ENCODE results near the gene ADGRF5.

GRCh38 chr6:46918806-46919205 lies 2.9 kb downstream of the ADGRF5 start:
- TF ChIP-seq, protein P1, sequence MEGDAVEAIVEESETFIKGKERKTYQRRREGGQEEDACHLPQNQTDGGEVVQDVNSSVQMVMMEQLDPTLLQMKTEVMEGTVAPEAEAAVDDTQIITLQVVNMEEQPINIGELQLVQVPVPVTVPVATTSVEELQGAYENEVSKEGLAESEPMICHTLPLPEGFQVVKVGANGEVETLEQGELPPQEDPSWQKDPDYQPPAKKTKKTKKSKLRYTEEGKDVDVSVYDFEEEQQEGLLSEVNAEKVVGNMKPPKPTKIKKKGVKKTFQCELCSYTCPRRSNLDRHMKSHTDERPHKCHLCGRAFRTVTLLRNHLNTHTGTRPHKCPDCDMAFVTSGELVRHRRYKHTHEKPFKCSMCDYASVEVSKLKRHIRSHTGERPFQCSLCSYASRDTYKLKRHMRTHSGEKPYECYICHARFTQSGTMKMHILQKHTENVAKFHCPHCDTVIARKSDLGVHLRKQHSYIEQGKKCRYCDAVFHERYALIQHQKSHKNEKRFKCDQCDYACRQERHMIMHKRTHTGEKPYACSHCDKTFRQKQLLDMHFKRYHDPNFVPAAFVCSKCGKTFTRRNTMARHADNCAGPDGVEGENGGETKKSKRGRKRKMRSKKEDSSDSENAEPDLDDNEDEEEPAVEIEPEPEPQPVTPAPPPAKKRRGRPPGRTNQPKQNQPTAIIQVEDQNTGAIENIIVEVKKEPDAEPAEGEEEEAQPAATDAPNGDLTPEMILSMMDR (conservative IDR thresholded peaks at IDR 0.05; ENCODE audit: low read depth in 2 of 2), result no peak
- no peak for TF ChIP-seq POLR2AphosphoS5 (IDR thresholded peaks at IDR 0.05; ENCODE audit: low read depth)
- TF ChIP-seq, protein P2, sequence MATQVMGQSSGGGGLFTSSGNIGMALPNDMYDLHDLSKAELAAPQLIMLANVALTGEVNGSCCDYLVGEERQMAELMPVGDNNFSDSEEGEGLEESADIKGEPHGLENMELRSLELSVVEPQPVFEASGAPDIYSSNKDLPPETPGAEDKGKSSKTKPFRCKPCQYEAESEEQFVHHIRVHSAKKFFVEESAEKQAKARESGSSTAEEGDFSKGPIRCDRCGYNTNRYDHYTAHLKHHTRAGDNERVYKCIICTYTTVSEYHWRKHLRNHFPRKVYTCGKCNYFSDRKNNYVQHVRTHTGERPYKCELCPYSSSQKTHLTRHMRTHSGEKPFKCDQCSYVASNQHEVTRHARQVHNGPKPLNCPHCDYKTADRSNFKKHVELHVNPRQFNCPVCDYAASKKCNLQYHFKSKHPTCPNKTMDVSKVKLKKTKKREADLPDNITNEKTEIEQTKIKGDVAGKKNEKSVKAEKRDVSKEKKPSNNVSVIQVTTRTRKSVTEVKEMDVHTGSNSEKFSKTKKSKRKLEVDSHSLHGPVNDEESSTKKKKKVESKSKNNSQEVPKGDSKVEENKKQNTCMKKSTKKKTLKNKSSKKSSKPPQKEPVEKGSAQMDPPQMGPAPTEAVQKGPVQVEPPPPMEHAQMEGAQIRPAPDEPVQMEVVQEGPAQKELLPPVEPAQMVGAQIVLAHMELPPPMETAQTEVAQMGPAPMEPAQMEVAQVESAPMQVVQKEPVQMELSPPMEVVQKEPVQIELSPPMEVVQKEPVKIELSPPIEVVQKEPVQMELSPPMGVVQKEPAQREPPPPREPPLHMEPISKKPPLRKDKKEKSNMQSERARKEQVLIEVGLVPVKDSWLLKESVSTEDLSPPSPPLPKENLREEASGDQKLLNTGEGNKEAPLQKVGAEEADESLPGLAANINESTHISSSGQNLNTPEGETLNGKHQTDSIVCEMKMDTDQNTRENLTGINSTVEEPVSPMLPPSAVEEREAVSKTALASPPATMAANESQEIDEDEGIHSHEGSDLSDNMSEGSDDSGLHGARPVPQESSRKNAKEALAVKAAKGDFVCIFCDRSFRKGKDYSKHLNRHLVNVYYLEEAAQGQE (IDR thresholded peaks at IDR 0.05; ENCODE audit: unreplicated experiment), result no peak
- no peak for TF ChIP-seq CREB1 (CRISPR knock-in tag; IDR thresholded peaks at IDR 0.05; ENCODE audit: low read depth)
- no peak for TF ChIP-seq EZH2 (IDR thresholded peaks at IDR 0.05; ENCODE audit: low read depth, unreplicated experiment)
- no peak for TF ChIP-seq STAT1 (IDR thresholded peaks at IDR 0.05; ENCODE audit: unreplicated experiment)
- TF ChIP-seq, protein P3, sequence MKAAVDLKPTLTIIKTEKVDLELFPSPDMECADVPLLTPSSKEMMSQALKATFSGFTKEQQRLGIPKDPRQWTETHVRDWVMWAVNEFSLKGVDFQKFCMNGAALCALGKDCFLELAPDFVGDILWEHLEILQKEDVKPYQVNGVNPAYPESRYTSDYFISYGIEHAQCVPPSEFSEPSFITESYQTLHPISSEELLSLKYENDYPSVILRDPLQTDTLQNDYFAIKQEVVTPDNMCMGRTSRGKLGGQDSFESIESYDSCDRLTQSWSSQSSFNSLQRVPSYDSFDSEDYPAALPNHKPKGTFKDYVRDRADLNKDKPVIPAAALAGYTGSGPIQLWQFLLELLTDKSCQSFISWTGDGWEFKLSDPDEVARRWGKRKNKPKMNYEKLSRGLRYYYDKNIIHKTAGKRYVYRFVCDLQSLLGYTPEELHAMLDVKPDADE (IDR thresholded peaks at IDR 0.05), result no peak
- no peak for TF ChIP-seq JUNB (IDR thresholded peaks at IDR 0.05; ENCODE audit: unreplicated experiment)
- TF ChIP-seq, protein P4, sequence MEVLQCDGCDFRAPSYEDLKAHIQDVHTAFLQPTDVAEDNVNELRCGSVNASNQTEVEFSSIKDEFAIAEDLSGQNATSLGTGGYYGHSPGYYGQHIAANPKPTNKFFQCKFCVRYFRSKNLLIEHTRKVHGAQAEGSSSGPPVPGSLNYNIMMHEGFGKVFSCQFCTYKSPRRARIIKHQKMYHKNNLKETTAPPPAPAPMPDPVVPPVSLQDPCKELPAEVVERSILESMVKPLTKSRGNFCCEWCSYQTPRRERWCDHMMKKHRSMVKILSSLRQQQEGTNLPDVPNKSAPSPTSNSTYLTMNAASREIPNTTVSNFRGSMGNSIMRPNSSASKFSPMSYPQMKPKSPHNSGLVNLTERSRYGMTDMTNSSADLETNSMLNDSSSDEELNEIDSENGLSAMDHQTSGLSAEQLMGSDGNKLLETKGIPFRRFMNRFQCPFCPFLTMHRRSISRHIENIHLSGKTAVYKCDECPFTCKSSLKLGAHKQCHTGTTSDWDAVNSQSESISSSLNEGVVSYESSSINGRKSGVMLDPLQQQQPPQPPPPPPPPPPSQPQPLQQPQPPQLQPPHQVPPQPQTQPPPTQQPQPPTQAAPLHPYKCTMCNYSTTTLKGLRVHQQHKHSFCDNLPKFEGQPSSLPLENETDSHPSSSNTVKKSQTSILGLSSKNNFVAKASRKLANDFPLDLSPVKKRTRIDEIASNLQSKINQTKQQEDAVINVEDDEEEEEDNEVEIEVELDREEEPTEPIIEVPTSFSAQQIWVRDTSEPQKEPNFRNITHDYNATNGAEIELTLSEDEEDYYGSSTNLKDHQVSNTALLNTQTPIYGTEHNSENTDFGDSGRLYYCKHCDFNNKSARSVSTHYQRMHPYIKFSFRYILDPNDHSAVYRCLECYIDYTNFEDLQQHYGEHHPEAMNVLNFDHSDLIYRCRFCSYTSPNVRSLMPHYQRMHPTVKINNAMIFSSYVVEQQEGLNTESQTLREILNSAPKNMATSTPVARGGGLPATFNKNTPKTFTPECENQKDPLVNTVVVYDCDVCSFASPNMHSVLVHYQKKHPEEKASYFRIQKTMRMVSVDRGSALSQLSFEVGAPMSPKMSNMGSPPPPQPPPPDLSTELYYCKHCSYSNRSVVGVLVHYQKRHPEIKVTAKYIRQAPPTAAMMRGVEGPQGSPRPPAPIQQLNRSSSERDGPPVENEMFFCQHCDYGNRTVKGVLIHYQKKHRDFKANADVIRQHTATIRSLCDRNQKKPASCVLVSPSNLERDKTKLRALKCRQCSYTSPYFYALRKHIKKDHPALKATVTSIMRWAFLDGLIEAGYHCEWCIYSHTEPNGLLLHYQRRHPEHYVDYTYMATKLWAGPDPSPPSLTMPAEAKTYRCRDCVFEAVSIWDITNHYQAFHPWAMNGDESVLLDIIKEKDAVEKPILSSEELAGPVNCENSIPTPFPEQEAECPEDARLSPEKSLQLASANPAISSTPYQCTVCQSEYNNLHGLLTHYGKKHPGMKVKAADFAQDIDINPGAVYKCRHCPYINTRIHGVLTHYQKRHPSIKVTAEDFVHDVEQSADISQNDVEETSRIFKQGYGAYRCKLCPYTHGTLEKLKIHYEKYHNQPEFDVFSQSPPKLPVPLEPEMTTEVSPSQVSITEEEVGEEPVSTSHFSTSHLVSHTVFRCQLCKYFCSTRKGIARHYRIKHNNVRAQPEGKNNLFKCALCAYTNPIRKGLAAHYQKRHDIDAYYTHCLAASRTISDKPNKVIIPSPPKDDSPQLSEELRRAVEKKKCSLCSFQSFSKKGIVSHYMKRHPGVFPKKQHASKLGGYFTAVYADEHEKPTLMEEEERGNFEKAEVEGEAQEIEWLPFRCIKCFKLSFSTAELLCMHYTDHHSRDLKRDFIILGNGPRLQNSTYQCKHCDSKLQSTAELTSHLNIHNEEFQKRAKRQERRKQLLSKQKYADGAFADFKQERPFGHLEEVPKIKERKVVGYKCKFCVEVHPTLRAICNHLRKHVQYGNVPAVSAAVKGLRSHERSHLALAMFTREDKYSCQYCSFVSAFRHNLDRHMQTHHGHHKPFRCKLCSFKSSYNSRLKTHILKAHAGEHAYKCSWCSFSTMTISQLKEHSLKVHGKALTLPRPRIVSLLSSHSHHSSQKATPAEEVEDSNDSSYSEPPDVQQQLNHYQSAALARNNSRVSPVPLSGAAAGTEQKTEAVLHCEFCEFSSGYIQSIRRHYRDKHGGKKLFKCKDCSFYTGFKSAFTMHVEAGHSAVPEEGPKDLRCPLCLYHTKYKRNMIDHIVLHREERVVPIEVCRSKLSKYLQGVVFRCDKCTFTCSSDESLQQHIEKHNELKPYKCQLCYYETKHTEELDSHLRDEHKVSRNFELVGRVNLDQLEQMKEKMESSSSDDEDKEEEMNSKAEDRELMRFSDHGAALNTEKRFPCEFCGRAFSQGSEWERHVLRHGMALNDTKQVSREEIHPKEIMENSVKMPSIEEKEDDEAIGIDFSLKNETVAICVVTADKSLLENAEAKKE (CRISPR knock-in tag; IDR thresholded peaks at IDR 0.05), result no peak
- no peak for TF ChIP-seq EZH2phosphoT487 (IDR thresholded peaks at IDR 0.05; ENCODE audit: unreplicated experiment)
- no peak for TF ChIP-seq ZNF331 (CRISPR knock-in tag; IDR thresholded peaks at IDR 0.05; ENCODE audit: low read depth)

All from GM23338 (cell line).